Ishikawa (cell line): ENCODE data around the gene COL24A1.

Experiments
- CEBPB ChIP-seq: IDR thresholded peaks from 2 replicates; pipeline ENCODE4 v1.6.1; 2012
- CREB1 ChIP-seq: IDR thresholded peaks from 2 replicates; pipeline ENCODE4 v1.6.1; 2012; ENCODE audit warnings: low read depth
- EGR1 ChIP-seq: IDR thresholded peaks from 2 replicates; pipeline ENCODE4 v1.6.1; 2012
- EP300 ChIP-seq: IDR thresholded peaks from 2 replicates; pipeline ENCODE4 v1.6.1; 2012; ENCODE audit warnings: borderline replicate concordance
- FOXM1 ChIP-seq: IDR thresholded peaks from 2 replicates; pipeline ENCODE4 v1.6.1; 2012; ENCODE audit warnings: low read depth, borderline replicate concordance
- NFIC ChIP-seq: IDR thresholded peaks from 2 replicates; pipeline ENCODE4 v1.6.1; 2012
- RAD21 ChIP-seq: IDR thresholded peaks from 2 replicates; pipeline ENCODE4 v1.6.1; 2012; ENCODE audit warnings: low read depth
- TAF1 ChIP-seq: IDR thresholded peaks from 2 replicates; pipeline ENCODE4 v1.6.1; 2012; ENCODE audit warnings: low read depth, mild to moderate bottlenecking
- TCF12 ChIP-seq: IDR thresholded peaks from 2 replicates; pipeline ENCODE4 v1.6.1; 2012; ENCODE audit warnings: low read depth
- TEAD4 ChIP-seq: IDR thresholded peaks from 2 replicates; pipeline ENCODE4 v1.6.1; 2012
- YY1 ChIP-seq: IDR thresholded peaks from 2 replicates; pipeline ENCODE4 v1.6.1; 2012; ENCODE audit warnings: low read depth
- ZBTB7A ChIP-seq: IDR thresholded peaks from 2 replicates; pipeline ENCODE4 v1.6.1; 2012; ENCODE audit warnings: low read depth
- TF ChIP-seq, protein P1 (sequence below): IDR thresholded peaks from 2 replicates; pipeline ENCODE4 v1.6.1; 2012
- TF ChIP-seq, protein P2 (sequence below): IDR thresholded peaks from 2 replicates; pipeline ENCODE4 v1.6.1; 2012
- TF ChIP-seq, protein P3 (sequence below): IDR thresholded peaks from 2 replicates; pipeline ENCODE4 v1.6.1; 2012; ENCODE audit warnings: low read depth, mild to moderate bottlenecking

Gene COL24A1

DNA sequence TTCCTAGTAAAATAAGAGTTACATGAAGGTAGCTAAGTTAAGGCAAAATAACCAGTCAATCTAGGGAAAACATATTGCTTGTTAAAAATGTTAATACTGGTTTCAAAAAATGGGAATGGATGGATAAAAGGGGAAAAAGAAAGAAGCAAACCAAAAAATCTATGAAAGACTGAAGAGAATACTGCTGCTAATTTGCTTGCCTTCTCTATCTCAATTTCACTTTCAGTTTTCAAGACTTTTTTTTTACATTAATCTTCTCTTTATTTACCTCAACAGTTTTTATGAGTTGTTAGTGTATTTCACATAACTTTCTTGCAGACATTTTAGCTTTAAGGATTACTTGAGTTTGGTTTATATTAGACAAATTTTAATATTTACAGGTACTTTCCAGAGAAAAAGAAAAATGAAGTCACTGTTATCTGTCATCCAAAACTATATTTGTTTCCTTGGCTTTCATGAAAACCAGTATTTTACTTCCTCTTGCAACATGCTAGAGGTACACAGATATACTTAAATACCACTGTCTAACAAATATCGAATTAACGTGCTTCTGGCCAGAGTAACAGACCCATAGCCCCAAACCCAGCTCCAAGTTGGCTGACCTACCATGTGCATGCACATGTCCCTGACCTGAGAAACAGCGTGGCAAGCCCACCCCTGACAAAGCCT is 70.7 kb downstream of the COL24A1 start:
- no peak for TF ChIP-seq YY1
- TF ChIP-seq CREB1, result no peak
- TF ChIP-seq TEAD4, result no peak
- TF ChIP-seq CEBPB, result no peak
- no peak for TF ChIP-seq TAF1
- no peak for TF ChIP-seq EP300
- TF ChIP-seq ZBTB7A, result no peak
- no peak for TF ChIP-seq EGR1
- TF ChIP-seq RAD21, result no peak
- TF ChIP-seq, protein P1, sequence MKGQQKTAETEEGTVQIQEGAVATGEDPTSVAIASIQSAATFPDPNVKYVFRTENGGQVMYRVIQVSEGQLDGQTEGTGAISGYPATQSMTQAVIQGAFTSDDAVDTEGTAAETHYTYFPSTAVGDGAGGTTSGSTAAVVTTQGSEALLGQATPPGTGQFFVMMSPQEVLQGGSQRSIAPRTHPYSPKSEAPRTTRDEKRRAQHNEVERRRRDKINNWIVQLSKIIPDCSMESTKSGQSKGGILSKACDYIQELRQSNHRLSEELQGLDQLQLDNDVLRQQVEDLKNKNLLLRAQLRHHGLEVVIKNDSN, result no peak

DNA sequence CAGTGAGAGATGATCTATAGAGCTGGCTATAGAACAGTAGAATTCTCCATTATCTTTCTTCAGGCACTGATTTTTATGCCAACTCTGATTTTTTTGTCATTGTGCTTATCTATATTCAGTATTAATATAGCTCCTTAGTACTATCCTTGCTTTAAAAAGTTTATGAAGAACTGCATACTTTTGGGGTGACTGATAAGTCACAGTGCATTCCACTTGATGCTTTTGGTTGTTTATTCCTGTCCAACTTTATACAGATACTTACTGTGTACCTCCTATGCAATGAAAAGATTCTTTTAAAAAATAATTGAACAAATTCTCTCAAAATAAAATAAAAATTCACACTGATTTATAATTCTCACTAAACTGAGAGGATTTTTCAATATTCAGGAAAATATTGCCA is 71.6 kb downstream of the COL24A1 start:
- no peak for TF ChIP-seq RAD21
- TF ChIP-seq NFIC, result no peak
- no peak for TF ChIP-seq TEAD4
- no peak for TF ChIP-seq EP300
- TF ChIP-seq CREB1, result no peak
- no peak for TF ChIP-seq FOXM1
- TF ChIP-seq EGR1, result no peak
- TF ChIP-seq, protein P2, sequence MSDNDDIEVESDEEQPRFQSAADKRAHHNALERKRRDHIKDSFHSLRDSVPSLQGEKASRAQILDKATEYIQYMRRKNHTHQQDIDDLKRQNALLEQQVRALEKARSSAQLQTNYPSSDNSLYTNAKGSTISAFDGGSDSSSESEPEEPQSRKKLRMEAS, result no peak
- no peak for TF ChIP-seq ZBTB7A
- TF ChIP-seq TCF12, result no peak
- TF ChIP-seq CEBPB, result no peak
- TF ChIP-seq TAF1, result no peak
- TF ChIP-seq YY1, result no peak

DNA sequence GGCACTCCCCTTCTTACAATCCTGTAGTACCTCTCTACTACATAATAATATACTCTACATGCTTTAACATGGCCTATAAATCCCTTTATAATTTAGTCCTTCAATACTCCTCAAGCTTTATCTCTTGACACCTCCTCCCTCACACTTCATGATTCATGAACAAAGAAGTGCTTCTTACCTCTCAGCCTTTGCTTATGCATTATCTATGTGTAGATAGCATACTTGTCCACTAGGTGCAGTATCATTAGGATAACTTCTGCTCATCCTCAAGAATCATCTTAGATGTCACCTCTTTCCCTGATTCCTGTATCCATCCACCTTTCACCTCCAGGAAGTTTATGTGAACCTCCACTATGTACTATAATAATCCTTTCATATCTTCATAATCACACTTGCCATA is 74.4 kb downstream of the COL24A1 start:
- TF ChIP-seq EGR1, result no peak
- TF ChIP-seq TEAD4, result no peak
- TF ChIP-seq RAD21, result no peak
- TF ChIP-seq, protein P3, sequence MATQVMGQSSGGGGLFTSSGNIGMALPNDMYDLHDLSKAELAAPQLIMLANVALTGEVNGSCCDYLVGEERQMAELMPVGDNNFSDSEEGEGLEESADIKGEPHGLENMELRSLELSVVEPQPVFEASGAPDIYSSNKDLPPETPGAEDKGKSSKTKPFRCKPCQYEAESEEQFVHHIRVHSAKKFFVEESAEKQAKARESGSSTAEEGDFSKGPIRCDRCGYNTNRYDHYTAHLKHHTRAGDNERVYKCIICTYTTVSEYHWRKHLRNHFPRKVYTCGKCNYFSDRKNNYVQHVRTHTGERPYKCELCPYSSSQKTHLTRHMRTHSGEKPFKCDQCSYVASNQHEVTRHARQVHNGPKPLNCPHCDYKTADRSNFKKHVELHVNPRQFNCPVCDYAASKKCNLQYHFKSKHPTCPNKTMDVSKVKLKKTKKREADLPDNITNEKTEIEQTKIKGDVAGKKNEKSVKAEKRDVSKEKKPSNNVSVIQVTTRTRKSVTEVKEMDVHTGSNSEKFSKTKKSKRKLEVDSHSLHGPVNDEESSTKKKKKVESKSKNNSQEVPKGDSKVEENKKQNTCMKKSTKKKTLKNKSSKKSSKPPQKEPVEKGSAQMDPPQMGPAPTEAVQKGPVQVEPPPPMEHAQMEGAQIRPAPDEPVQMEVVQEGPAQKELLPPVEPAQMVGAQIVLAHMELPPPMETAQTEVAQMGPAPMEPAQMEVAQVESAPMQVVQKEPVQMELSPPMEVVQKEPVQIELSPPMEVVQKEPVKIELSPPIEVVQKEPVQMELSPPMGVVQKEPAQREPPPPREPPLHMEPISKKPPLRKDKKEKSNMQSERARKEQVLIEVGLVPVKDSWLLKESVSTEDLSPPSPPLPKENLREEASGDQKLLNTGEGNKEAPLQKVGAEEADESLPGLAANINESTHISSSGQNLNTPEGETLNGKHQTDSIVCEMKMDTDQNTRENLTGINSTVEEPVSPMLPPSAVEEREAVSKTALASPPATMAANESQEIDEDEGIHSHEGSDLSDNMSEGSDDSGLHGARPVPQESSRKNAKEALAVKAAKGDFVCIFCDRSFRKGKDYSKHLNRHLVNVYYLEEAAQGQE, result no peak
- no peak for TF ChIP-seq NFIC
- no peak for TF ChIP-seq EP300
- TF ChIP-seq, protein P2, result no peak
- TF ChIP-seq YY1, result no peak
- TF ChIP-seq FOXM1, result no peak
- no peak for TF ChIP-seq CEBPB
- no peak for TF ChIP-seq ZBTB7A
- no peak for TF ChIP-seq TAF1
- no peak for TF ChIP-seq CREB1
- TF ChIP-seq, protein P1, result no peak
- no peak for TF ChIP-seq TCF12

DNA sequence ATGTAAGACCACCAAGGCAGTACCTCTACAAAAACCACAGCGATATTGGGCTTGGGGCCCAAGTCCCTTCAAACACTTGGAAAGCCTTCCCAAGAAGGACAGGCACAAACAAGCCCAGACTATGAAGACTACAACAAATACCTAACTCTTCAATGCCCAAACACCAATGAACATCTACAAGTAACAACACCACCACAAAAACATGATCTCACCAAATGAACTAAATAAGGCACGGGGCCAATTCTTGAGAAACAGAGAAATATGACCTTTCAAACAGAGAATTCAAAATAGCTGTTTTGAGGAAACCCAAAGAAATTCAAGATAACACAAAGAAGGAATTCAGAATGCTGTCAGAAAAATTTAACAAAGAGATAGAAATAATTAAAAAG is 86.8 kb downstream of the COL24A1 start:
- no peak for TF ChIP-seq CEBPB

DNA sequence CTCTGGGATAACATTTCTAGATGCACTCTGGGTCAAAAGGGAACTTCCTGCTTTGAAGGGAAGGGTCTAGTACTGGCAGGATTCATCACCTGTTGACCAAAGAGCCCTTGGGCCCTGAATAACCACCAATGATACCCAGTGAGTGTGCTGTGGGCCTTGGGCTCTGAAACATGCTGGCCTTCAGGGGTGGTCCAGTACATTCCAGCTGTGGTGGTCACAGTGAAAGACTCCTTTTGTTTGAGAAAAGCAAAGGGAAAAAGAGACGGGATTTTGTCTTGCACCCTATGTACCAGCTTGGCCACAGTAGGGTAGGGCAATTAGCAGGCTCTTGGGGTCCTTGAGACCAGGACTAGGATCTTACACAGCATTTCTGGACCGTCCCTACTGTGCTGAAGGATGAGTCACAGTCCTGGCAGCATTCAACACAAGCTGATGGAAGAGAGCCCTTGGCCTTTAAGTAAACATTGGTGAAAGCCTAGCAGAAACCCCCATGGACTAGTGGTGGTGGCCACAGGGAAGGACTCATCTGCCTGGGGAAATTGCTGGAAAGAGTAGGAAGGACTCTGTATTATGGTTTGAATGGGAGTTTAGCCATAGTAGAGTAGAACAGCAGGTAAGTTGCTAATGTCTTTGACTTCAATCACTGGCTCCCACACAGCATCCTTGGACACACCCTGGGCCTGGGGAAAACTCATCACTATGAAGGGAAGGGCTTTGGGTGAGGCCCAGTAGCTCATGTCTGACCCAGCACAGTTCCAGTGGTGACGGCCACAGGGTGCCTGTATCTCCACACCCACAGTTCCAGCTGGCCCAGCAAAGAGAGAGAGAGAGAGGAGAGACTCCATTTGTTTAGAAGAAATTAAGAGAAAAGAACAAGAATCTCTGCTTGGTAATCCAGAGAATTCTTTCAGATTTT is 87.5 kb downstream of the COL24A1 start:
- TF ChIP-seq RAD21, result no peak
- TF ChIP-seq ZBTB7A, result no peak
- TF ChIP-seq CEBPB, result no peak
- TF ChIP-seq YY1, result no peak
- no peak for TF ChIP-seq TAF1
- TF ChIP-seq TEAD4, result no peak
- TF ChIP-seq FOXM1, result no peak
- TF ChIP-seq, protein P1, result no peak
- no peak for TF ChIP-seq EGR1
- TF ChIP-seq, protein P3, result no peak
- TF ChIP-seq TCF12, result no peak
- no peak for TF ChIP-seq NFIC
- TF ChIP-seq CREB1, result no peak
